OCI-LY7 (cell line): ENCODE results near the gene RUNX1. TPM values are rescaled to one million over a fixed set of nuclear protein-coding genes. Genes with fewer than 3 reads are reported as not detected.

Source experiments
- BruUV-seq: library from RNA; stranded (reverse); fragments of 400-500 nt; replicated peaks from 2 replicates; lab custom pipeline; 2021; lab: Mats Ljungman, UMichigan
- CTCF ChIA-PET: fragments of 300-600 bp; sonication (Branson Sonifier 250); formaldehyde crosslinking; loops from one replicate; lab custom pipeline; 2022; ENCODE audit warnings: antibody characterized with exemption; ENCODE audit not compliant: unreplicated experiment; lab: Charles Lee
- POLR2A ChIA-PET: fragments of 300-600 bp; sonication (Branson Sonifier 250); formaldehyde crosslinking; loops from one replicate; lab custom pipeline; 2022; ENCODE audit warnings: antibody characterized with exemption; lab: Charles Lee
- DNase-seq: peaks from one replicate; pipeline ENCODE4 v3.0.0-alpha.2; 2015; ENCODE audit warnings: low spot score
- H2AFZ ChIP-seq: fragments of 200-600 bp; sonication (generic), shearing (Covaris generic); 2 replicates; pipeline ENCODE4 v1.6.1; 2014; ENCODE audit warnings: mild to moderate bottlenecking, antibody characterized with exemption, low read length, moderate library complexity
- H3K27ac ChIP-seq: fragments of 200-600 bp; sonication (generic); 2 replicates; pipeline ENCODE4 v1.5.1; 2014; ENCODE audit warnings: mixed run types, low read depth, mild to moderate bottlenecking, moderate library complexity, low read length, inconsistent platforms; ENCODE audit not compliant: poor library complexity, severe bottlenecking
- H3K36me3 ChIP-seq: fragments of 200-600 bp; sonication (generic); 2 replicates; pipeline ENCODE4 v1.6.1; 2014; ENCODE audit warnings: mild to moderate bottlenecking, antibody characterized with exemption, low read length, moderate library complexity, mixed read lengths; ENCODE audit not compliant: insufficient read depth
- H3K4me1 ChIP-seq: fragments of 200-600 bp; sonication (generic); 2 replicates; pipeline ENCODE4 v1.5.1; 2014; ENCODE audit warnings: mild to moderate bottlenecking, low read length; ENCODE audit not compliant: insufficient read depth, poor library complexity, severe bottlenecking
- H3K4me2 ChIP-seq: fragments of 200-600 bp; sonication (generic); 2 replicates; pipeline ENCODE4 v1.6.1; 2014; ENCODE audit warnings: mild to moderate bottlenecking, low read length
- H3K4me3 ChIP-seq: fragments of 200-600 bp; sonication (generic); 2 replicates; pipeline ENCODE4 v1.5.1; 2014; ENCODE audit warnings: mild to moderate bottlenecking, low read depth, low read length; ENCODE audit not compliant: poor library complexity, severe bottlenecking
- H3K79me2 ChIP-seq: fragments of 200-600 bp; sonication (generic); 2 replicates; pipeline ENCODE4 v1.6.1; 2016; ENCODE audit warnings: low read depth, mild to moderate bottlenecking, low read length, moderate library complexity, mixed read lengths; ENCODE audit not compliant: insufficient read depth
- H3K9me2 ChIP-seq: fragments of 200-600 bp; sonication (generic); 2 replicates; pipeline ENCODE4 v1.6.1; 2016; ENCODE audit warnings: mild to moderate bottlenecking, low read length, mixed read lengths; ENCODE audit not compliant: insufficient read depth
- H3K9me3 ChIP-seq: fragments of 200-600 bp; sonication (generic); 2 replicates; pipeline ENCODE4 v1.6.1; 2014; ENCODE audit warnings: mild to moderate bottlenecking, mixed run types, low read length, mixed read lengths
- H4K20me1 ChIP-seq: fragments of 200-600 bp; sonication (generic); 2 replicates; pipeline ENCODE4 v1.6.1; 2014; ENCODE audit warnings: mild to moderate bottlenecking, antibody characterized with exemption, low read length, moderate library complexity, mixed read lengths; ENCODE audit not compliant: insufficient read depth
- CTCF ChIP-seq: fragments of 200-600 bp; sonication (generic); conservative IDR thresholded peaks from 2 replicates; pipeline ENCODE4 v1.5.1; 2014; ENCODE audit warnings: mild to moderate bottlenecking, antibody characterized with exemption, low read length, moderate library complexity, mixed read lengths
- EZH2phosphoT487 ChIP-seq: fragments of 200-600 bp; sonication (generic); IDR thresholded peaks from 2 replicates; pipeline ENCODE4 v1.6.1; 2018; ENCODE audit warnings: low read depth, borderline replicate concordance, mild to moderate bottlenecking, mixed run types, antibody characterized with exemption, low read length, moderate library complexity, mixed read lengths
- intact Hi-C: fragments of 100-400 bp; cut with micrococcal nuclease; formaldehyde crosslinking; loops from one replicate; pipeline ENCODE4 v1.10.0; 2022; ENCODE audit not compliant: unreplicated experiment
- total RNA-seq, 2 experiments: library from RNA; depleted of rRNA in 1 of 2; stranded (reverse); fragments of >200 nt in 1 of 2; shearing (Covaris generic) in 1 of 2; gene quantifications; 2 replicates each; pipeline ENCODE4 v1.2.3, GENCODE V29; 2014 to 2022

Gene RUNX1
- total RNA-seq, 2 experiments from 2014 or later, result 30.5 to 40.8 TPM

- ChIA-PET POLR2A (no interaction called here), CTCF (no interaction called here)
- Histone ChIP-seq H3K4me3 (no peak overlapping the region), H3K79me2 (no peaks in the 10 kb centered on the region), H4K20me1 (no peaks in the 10 kb centered on the region), H3K27ac (no peak overlapping the region), H3K4me2 (no peak overlapping the region), H3K4me1 (peaks cover 20% of the 10 kb centered on the region), H3K9me2 (no peaks in the 10 kb centered on the region), H3K36me3 (peaks cover 67% of the 10 kb centered on the region), H3K9me3 (no peaks in the 10 kb centered on the region), H2AFZ (no peak overlapping the region)
- intact Hi-C loops, result no loop called here
- DNase-seq, result no peak
- no peak for TF ChIP-seq CTCF
- no peak for TF ChIP-seq EZH2phosphoT487
- no TSS peak for BruUV-seq
Measured at GRCh38 chr21:34859976-34860653, 189.0 kb downstream of the RUNX1 start.

- no peak for TF ChIP-seq EZH2phosphoT487
- no peak for TF ChIP-seq CTCF
- Histone ChIP-seq H3K4me3 (no peak overlapping the region), H4K20me1 (no peaks in the 10 kb centered on the region), H3K9me2 (no peaks in the 10 kb centered on the region), H2AFZ (no peak overlapping the region), H3K9me3 (no peaks in the 10 kb centered on the region), H3K27ac (no peak overlapping the region), H3K4me1 (peaks cover 11% of the 10 kb centered on the region), H3K79me2 (no peaks in the 10 kb centered on the region), H3K36me3 (peaks cover 60% of the 10 kb centered on the region), H3K4me2 (no peak overlapping the region)
- intact Hi-C loops, result no loop called here
- TSS peak; percentile 4 for BruUV-seq
- DNase-seq, result no peak
- ChIA-PET CTCF (no interaction called here), POLR2A (no interaction called here)
Measured at GRCh38 chr21:34858559-34858958, 190.5 kb downstream of the RUNX1 start.

- CTCF ChIA-PET, result no interaction called here
- intact Hi-C loops, result no loop called here
Measured at GRCh38 chr21:34857874-34858273, 191.2 kb downstream of the RUNX1 start.

More at GRCh38 chr21:34857874-34858273, 191.2 kb downstream of the RUNX1 start:
- Histone ChIP-seq H3K4me3 (no peak overlapping the region), H3K27ac (no peak overlapping the region), H3K36me3 (peaks cover 59% of the 10 kb centered on the region), H3K9me2 (no peaks in the 10 kb centered on the region), H4K20me1 (no peaks in the 10 kb centered on the region), H3K79me2 (no peaks in the 10 kb centered on the region), H3K4me2 (peak overlapping the region; percentile 21; the same call in 1 of the 2 replicates), H2AFZ (no peak overlapping the region), H3K4me1 (peaks cover 11% of the 10 kb centered on the region), H3K9me3 (no peaks in the 10 kb centered on the region)
- POLR2A ChIA-PET, result no interaction called here
- DNase-seq, result no peak
- no TSS peak for BruUV-seq
- TF ChIP-seq EZH2phosphoT487, result no peak
- peak; percentile 48 for TF ChIP-seq CTCF
